Activated CD4-positive, alpha-beta T cell treated with anti-CD3 and anti-CD28 coated beads, Interleukin-2, amount 10 ng/mL, durations not matched to agents 24 days and 14 days (primary cell): Measurements from ENCODE around the gene IL1RL2. TPM values are rescaled to one million over a fixed set of nuclear protein-coding genes. Genes with fewer than 3 reads are reported as not detected.

Experiments
- DNase-seq: peaks from one replicate; pipeline ENCODE4 v3.0.0; 2022
- H3K27ac Mint-ChIP-seq: one replicate; pipeline ENCODE4 v1.8.0; 2022; ENCODE audit warnings: mild to moderate bottlenecking, mixed read lengths
- H3K27me3 Mint-ChIP-seq: one replicate; pipeline ENCODE4 v1.8.0; 2022; ENCODE audit warnings: mixed read lengths
- H3K36me3 Mint-ChIP-seq: one replicate; pipeline ENCODE4 v1.8.0; 2022; ENCODE audit warnings: low read depth, mild to moderate bottlenecking, mixed read lengths
- H3K4me1 Mint-ChIP-seq: one replicate; pipeline ENCODE4 v1.8.0; 2021; ENCODE audit warnings: mixed read lengths
- H3K4me3 Mint-ChIP-seq: one replicate; pipeline ENCODE4 v1.8.0; 2022; ENCODE audit warnings: mild to moderate bottlenecking, moderate library complexity, mixed read lengths
- H3K9me3 Mint-ChIP-seq: one replicate; pipeline ENCODE4 v1.8.0; 2021; ENCODE audit warnings: mixed read lengths
- intact Hi-C: fragments of 100-400 bp; cut with micrococcal nuclease; formaldehyde crosslinking; loops from one replicate; pipeline ENCODE4 v1.15.1; 2023
- total RNA-seq: library from RNA; stranded (reverse); gene quantifications from 2 replicates; pipeline ENCODE4 v1.2.3, GENCODE V29; 2022

IL1RL2 gene
- total RNA-seq, 1 donor from 2014 or later = 0.09 TPM

DNA sequence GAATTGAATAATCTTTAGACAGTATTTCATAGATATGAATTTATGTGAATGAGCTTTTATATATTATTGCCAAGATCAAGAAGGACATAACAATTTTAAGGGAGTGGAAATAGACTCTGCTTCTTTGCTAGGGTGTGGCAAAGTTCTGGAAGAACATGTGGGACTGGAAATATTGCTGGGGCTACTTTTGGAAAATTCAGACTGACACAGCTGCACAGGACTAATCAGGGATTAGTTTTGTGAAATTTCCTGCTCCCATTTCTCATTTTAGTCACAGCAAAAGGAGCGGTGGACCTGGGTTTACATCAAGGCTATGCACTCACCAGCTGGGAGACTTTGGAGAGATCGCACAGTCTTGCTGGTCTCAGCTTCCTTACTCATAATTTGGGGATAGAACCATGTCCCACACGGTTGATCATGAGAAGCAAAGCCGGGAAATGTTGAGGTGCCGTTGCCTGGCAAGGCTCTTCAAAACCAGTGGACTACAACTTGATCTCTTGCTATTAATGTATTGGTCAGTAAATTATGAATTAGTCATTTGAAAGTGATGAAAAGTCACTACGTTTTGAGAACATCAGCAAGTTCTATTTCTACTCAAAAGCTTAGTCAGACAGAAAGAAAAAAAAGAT is 42.4 kb downstream of the IL1RL2 start:
- Mint-ChIP-seq H3K4me1 (peaks cover 53% of the 10 kb centered on the region), H3K9me3 (peaks cover 4% of the 10 kb centered on the region), H3K27me3 (peaks cover 2% of the 10 kb centered on the region), H3K27ac (peak overlapping the region; percentile 21), H3K36me3 (peaks cover 2% of the 10 kb centered on the region), H3K4me3 (no peak overlapping the region)
- peak; percentile 56 for DNase-seq
- intact Hi-C loops = no loop called here

DNA sequence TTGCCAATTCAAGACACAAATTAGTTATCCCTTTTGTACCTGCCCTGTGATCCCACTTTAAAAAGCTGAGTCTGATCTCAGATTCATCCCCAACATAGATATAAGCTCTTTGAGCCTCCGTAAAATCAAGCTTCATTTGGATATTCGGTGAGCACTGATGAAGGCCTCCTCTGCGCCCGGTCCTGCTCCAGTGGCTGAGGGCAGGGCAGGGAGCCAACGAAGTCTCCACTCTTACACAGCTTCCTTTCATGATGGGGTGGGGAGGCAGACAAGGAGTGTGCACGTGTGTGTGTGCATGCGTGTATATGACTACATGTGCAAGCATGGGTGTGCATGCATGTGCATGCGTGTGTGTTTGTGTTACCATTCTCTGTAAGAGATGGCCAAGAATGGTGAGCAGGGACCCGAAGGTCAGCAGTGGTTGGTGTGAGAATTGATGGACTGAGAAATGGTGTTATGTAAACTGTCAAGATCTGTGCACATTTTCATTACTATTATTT is 43.6 kb downstream of the IL1RL2 start:
- Mint-ChIP-seq H3K4me1 (peaks cover 52% of the 10 kb centered on the region), H3K9me3 (peaks cover 4% of the 10 kb centered on the region), H3K36me3 (no peaks in the 10 kb centered on the region), H3K27ac (no peak overlapping the region), H3K27me3 (peaks cover 2% of the 10 kb centered on the region), H3K4me3 (no peak overlapping the region)
- intact Hi-C loops = no loop called here
- DNase-seq = peak; percentile 54

DNA sequence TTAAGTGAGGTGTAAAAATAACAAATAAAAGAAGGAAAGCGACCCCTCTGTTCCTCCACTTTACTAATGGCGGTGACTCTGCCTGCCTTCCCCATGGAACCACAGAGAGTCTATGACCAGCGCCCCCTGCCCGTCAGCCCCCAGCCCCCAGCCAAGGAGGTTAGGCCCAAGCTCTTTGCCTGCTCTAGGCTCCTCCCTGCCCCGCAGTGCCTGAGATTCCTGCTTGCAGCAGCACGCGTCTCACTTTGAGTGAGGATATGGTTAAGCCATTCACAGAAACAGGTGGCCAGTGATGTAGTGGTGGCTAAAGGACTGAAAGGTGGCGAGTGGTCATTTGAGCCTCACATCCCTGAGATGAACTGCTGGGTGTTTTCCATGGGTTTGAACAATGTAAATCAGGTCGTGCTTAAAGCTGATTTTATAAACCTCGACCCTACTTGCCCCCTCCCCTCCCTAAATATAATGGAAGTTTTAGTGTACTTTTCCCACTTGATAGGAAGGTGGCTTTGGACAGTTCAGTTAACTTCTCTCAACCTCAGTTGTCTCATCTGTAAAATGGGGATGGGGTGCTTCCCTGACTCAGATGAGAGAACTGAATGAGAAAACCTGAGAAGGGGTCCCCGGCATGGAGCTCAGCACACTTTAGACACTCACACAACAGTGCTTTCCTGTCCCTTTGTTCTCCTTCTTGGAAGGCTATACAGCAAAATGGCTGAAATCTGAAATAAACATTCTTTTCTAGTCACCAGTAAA is 46.5 kb downstream of the IL1RL2 start:
- peaks cover 38% of the 10 kb centered on the region for H3K4me1 Mint-ChIP-seq
- no peak overlapping the region for H3K4me3 Mint-ChIP-seq
- intact Hi-C loops = no loop called here
- peaks cover 2% of the 10 kb centered on the region for H3K27me3 Mint-ChIP-seq
- DNase-seq = peak; percentile 56
- no peak overlapping the region for H3K27ac Mint-ChIP-seq
- H3K36me3 Mint-ChIP-seq = no peaks in the 10 kb centered on the region
- peaks cover 4% of the 10 kb centered on the region for H3K9me3 Mint-ChIP-seq

DNA sequence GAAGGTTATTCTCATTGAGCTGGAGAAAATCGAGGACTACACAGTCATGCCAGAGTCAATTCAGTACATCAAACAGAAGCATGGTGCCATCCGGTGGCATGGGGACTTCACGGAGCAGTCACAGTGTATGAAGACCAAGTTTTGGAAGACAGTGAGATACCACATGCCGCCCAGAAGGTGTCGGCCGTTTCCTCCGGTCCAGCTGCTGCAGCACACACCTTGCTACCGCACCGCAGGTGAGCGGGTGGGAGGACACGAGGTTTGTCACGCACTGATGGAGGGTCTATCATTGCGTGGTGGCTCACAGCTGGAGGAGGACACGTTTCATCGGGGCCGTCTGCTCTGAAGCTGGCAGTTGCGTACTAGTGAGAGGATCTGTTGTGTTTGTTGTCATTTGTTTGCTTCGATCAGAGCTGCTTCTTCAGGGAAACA is 48.2 kb downstream of the IL1RL2 start:
- no peak overlapping the region for H3K27ac Mint-ChIP-seq
- H3K36me3 Mint-ChIP-seq = no peaks in the 10 kb centered on the region
- no peaks in the 10 kb centered on the region for H3K27me3 Mint-ChIP-seq
- peaks cover 34% of the 10 kb centered on the region for H3K4me1 Mint-ChIP-seq
- H3K4me3 Mint-ChIP-seq = no peak overlapping the region
- H3K9me3 Mint-ChIP-seq = peaks cover 8% of the 10 kb centered on the region
- intact Hi-C loops = loop anchor here (2.0 kb wide), 1 partner anchor 208 kb away; no protein-coding TSS in a partner anchor
- DNase-seq = peak; percentile 61

DNA sequence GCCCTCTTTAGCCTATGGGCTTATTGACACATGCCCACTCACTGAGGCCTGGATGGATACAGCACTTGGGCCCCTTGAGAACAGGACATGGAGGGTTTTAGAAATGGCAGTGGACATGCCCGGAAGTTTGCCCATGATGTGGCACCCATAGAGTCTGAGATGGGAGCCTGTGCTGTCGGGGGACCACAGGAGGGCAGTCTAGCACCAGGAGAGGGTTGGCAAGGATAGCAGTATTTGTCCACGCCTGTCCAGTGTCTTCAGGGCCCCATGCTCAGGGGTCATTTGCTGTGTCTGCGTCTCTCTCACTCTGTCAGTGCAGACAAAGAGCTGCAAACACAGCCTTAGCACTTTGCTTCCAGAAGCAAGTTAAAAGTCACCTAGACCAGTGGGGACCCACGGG is 48.7 kb downstream of the IL1RL2 start:
- Mint-ChIP-seq H3K4me3 (no peak overlapping the region), H3K4me1 (peaks cover 36% of the 10 kb centered on the region), H3K27me3 (no peaks in the 10 kb centered on the region), H3K36me3 (no peaks in the 10 kb centered on the region), H3K27ac (no peak overlapping the region), H3K9me3 (peaks cover 8% of the 10 kb centered on the region)
- intact Hi-C loops = loop anchor here (2.0 kb wide), 1 partner anchor 207 kb away; no protein-coding TSS in a partner anchor
- peak; percentile 77 for DNase-seq

DNA sequence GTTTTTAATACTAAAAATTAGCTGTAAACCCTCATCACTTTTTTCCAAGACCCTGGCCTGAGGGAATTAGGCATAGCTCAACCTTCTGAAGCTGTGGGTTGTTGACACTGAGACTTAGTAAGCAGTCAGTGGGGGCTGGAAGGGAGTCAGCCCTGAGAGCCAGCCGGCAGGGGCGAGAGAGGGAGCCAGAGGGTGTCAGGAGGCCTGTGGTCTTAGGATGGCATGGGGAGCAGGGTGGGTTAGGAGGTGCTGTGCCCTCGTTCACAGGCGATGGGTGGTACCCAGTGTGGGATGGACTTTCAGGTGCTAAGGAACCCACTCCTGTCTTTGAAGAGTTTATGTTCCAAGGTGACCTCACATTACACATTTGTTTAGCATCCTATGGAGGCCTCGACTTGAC is 49.3 kb downstream of the IL1RL2 start:
- Mint-ChIP-seq H3K9me3 (peaks cover 4% of the 10 kb centered on the region), H3K4me1 (peaks cover 40% of the 10 kb centered on the region), H3K27ac (no peak overlapping the region), H3K36me3 (no peaks in the 10 kb centered on the region), H3K4me3 (no peak overlapping the region), H3K27me3 (no peaks in the 10 kb centered on the region)
- peak; percentile 53 for DNase-seq
- intact Hi-C loops = no loop called here

DNA sequence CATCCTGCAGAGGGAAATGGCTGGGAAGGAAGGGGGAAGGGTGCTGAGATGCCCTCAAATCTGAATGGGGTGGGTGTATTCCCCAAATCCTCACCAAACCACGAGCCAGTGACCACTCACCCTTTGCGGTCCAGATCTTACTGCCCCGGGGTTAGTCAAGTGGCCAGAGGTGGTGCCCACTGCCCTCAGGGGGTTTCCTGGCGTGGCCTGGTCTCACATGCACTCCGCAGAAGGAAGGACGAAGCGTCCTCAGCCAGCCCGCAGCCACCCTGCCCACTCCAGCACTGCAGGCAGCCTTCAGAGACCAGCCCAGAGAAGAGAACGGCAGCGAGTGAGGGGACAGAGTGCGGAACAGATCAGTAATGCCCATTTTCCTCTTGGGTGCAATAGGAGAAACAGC is 50.4 kb downstream of the IL1RL2 start:
- DNase-seq = peak; percentile 52
- H3K4me1 Mint-ChIP-seq = peaks cover 44% of the 10 kb centered on the region
- no peaks in the 10 kb centered on the region for H3K36me3 Mint-ChIP-seq
- no peaks in the 10 kb centered on the region for H3K27me3 Mint-ChIP-seq
- peaks cover 4% of the 10 kb centered on the region for H3K9me3 Mint-ChIP-seq
- no peak overlapping the region for H3K27ac Mint-ChIP-seq
- intact Hi-C loops = no loop called here
- H3K4me3 Mint-ChIP-seq = no peak overlapping the region

DNA sequence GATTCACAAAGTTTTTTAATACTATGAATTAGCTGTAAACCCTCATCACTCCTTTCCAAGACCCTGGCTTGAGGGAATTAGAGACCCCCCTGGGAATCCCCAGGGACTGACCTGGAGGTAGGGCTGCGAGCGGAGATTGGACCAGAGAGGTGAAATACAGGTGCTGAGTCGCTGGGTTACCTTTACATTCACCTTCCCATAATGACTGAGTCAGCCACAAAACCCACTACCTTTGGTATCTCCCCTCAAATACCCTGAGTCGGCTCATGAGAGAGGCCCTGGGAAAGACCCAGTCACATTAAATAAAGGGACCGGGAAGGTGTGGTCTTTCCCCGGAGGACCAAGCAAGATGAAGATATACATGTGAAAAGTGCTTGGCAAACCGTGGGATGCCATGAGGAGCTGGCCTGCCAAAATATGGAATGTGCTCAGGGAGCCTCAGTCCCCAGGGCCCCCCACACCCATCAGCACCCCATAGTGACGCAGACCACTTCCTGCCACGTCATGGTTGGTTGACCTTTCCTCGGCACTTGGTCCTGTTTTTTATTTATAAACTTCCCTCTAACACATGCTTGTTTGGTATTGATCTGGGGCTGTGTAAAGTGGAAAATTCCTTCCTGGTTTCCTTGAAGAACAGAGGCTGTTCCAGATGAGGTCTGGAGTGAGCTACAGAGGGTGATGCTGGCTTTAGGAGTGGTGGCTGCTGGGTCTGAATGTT is 51.4 kb downstream of the IL1RL2 start:
- H3K27me3 Mint-ChIP-seq = no peaks in the 10 kb centered on the region
- intact Hi-C loops = no loop called here
- peak; percentile 55 for DNase-seq
- H3K9me3 Mint-ChIP-seq = peaks cover 4% of the 10 kb centered on the region
- H3K4me3 Mint-ChIP-seq = peak overlapping the region; percentile 20
- no peaks in the 10 kb centered on the region for H3K36me3 Mint-ChIP-seq
- peak overlapping the region; percentile 20 for H3K27ac Mint-ChIP-seq
- peaks cover 45% of the 10 kb centered on the region for H3K4me1 Mint-ChIP-seq

DNA sequence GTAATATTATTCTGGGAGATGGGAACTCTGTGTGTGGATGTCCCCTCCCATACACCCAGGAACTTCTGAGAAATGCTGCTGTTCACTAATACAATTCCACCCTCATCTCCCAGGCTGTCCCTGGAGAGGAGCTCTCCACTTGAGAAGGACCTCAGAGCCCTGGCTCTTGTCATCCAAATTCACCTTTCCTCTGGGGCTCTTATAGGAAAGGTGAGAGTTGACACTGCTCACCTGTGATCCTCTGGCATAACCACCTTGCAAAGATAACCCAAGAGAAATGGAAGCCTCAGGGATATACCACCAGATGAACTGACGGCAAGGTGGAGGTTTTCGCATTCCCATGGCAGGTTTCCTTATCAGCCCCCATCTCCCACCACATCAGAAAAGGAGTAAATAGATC is 52.0 kb downstream of the IL1RL2 start:
- Mint-ChIP-seq H3K27ac (peak overlapping the region; percentile 20), H3K4me3 (peak overlapping the region; percentile 20), H3K4me1 (peaks cover 44% of the 10 kb centered on the region), H3K27me3 (no peaks in the 10 kb centered on the region), H3K36me3 (no peaks in the 10 kb centered on the region), H3K9me3 (peaks cover 4% of the 10 kb centered on the region)
- DNase-seq = no peak
- intact Hi-C loops = no loop called here

DNA sequence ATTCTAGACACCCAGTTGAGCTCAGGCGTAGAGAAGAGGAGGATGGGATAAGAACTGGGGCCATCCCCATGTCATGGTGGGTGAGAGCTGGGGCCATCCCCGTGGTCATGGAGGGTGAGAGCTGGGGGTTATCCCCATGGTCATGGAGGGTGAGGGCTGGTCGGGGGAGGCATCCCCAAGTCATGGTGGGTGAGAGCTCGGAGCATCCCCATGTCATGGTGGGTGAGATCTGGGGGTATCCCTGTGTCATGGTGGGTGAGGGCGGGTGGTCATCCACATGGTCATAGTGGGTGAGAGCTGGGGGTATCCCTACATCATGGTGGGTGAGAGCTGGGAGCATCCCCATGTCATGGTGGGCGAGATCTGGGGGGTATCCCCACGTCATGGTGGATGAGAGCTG is 52.5 kb downstream of the IL1RL2 start:
- no peak for DNase-seq
- no peaks in the 10 kb centered on the region for H3K36me3 Mint-ChIP-seq
- H3K27me3 Mint-ChIP-seq = no peaks in the 10 kb centered on the region
- no peak overlapping the region for H3K4me3 Mint-ChIP-seq
- peaks cover 4% of the 10 kb centered on the region for H3K9me3 Mint-ChIP-seq
- H3K27ac Mint-ChIP-seq = peak overlapping the region; percentile 45
- intact Hi-C loops = no loop called here
- H3K4me1 Mint-ChIP-seq = peaks cover 39% of the 10 kb centered on the region

DNA sequence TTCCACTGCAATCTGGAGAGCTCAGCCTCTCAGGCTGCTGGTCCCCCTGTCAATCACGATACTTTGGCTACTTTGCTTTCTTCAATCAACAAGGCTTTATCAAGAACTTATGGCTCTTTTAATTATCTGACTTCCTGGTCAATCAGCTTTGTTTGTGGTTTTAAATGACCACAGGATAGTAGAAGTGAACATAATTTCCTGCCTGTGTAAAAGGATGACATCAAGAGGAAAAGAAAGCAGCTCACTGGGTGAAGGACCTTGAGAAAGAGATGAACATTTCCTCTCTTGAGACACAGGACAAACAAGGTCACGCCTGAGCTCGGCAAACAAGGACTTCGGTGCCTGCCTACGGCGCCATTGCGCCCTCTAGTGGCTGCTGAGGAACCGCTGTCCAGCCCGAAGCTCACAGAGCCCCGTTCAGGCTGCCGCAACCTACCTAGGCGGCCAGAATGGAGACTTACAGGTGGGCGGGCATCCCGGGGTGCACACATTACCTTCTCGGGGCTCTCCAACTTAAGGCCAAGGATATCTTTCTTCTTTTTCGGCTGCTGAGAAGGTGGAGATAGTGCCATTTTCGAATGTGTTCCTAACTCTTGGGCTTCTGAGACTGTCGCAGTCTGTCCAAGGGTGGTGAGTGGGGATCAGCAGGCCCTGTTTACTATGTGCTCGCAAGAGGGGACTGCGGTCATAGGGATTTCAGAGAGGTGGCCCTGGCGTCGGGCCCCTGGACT is 54.0 kb downstream of the IL1RL2 start:
- Mint-ChIP-seq H3K4me3 (peak overlapping the region; percentile 35), H3K27me3 (no peaks in the 10 kb centered on the region), H3K9me3 (peaks cover 4% of the 10 kb centered on the region), H3K4me1 (peaks cover 31% of the 10 kb centered on the region), H3K36me3 (no peaks in the 10 kb centered on the region), H3K27ac (peak overlapping the region; percentile 30)
- intact Hi-C loops = loop anchor here (1.0 to 5.0 kb wide), 6 partner anchors 56 to 356 kb away; no protein-coding TSS in a partner anchor
- DNase-seq = peak; percentile 96

DNA sequence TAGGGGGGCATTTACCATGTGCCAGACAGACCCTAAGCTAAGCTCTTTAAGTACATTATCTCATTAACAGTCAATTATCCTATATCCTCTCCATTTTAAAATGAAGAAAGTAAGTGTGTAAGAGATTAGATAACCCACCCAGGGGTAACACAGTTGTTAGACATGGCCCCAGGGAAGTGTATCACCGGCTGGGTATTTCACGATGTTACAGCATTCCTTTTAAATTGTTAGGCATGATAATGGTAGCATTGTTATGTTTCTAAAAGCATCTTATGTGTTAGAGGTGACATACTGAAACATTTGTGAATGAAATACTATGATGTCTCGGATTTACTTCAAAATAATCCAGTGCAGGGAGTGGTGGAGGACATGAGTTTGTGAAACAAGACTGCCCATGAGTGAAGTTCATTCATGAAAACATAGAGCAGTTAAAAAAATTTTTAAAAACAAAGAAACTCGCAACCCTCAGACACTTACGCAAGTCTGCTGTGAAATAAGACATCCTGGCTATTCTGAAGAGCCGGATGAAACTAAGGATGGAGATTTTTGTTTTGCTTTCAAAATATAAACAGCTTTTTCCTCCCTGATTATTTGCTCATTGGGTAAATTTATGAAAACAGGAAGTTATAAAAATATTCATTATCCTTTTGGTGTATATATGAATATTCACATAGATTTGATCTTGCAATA is 54.9 kb downstream of the IL1RL2 start:
- H3K4me3 Mint-ChIP-seq = no peak overlapping the region
- H3K9me3 Mint-ChIP-seq = peaks cover 4% of the 10 kb centered on the region
- H3K27ac Mint-ChIP-seq = no peak overlapping the region
- intact Hi-C loops = loop anchor here (1.0 to 5.0 kb wide), 6 partner anchors 57 to 357 kb away; no protein-coding TSS in a partner anchor
- no peaks in the 10 kb centered on the region for H3K36me3 Mint-ChIP-seq
- H3K4me1 Mint-ChIP-seq = peaks cover 33% of the 10 kb centered on the region
- no peaks in the 10 kb centered on the region for H3K27me3 Mint-ChIP-seq
- DNase-seq = no peak
